ENCODE measurements around the gene NOXO1. TPM values are rescaled to one million over a fixed set of nuclear protein-coding genes. Genes with fewer than 3 reads are reported as not detected.

NOXO1 gene
- total and polyA plus RNA-seq, 2 experiments from 2014 or later, result 2.0 to 2.6 TPM

DNA sequence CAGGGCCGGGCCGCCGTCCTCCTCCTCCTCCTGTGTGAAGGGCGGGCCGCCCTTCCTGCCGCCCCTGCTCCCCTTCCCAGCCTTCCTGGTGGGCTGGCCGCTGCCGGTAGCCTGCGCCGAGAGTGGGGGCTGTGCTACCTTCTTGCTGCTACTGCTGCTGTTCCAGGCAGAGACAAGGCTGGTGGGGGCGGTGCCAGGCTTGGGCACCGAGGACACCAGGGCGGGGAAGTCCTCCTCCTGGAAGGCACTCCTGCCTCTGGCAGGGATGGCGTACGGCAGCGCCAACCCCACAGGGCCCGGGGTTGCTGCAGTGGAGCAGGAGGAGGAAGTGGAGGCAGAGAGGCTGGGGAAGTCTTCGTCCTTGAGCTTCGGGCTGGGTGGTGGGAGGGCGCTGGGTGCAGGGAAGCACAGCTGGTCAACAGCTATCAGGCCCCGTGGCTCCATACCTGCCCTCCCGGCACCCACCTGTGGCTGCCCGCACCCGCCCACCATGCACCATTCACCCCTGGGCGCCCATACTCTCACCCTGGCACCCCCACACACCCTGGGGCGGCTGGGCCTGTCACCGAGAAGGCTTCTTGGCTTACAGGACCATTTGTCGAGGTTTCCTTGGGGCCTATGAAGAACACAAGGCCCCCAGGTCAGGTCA, 18.7 kb upstream of the NOXO1 start:
- Histone ChIP-seq H3K36me3 (ENCODE audit: insufficient read depth) (no peaks in the 10 kb centered on the region; the same call in 1 of the 2 replicates), H3F3A (replicated peaks; ENCODE audit: low read depth) (peaks cover 24% of the 10 kb centered on the region; the same call in 1 of the 2 replicates), H3K27me3 (ENCODE audit: insufficient read depth) (no peaks in the 10 kb centered on the region), H2AFZ (no peak overlapping the region), H3K9me2 (ENCODE audit: insufficient read depth) (no peaks in the 10 kb centered on the region), H3K27ac (ENCODE audit: low read depth) (no peak overlapping the region), H3K4me1 (ENCODE audit: insufficient read depth) (peaks cover 8% of the 10 kb centered on the region; the same call in 1 of the 2 replicates), H3K4me2 (no peak overlapping the region), H3K4me3 (no peak overlapping the region), H4K20me1 (replicated peaks; ENCODE audit: insufficient read depth) (peaks cover 7% of the 10 kb centered on the region), H3K79me2 (replicated peaks; ENCODE audit: insufficient read depth) (peaks cover 6% of the 10 kb centered on the region; the same call in 1 of the 2 replicates)
- Mint-ChIP-seq H3K27ac (no peak overlapping the region), H3K9me3 (no peaks in the 10 kb centered on the region), H3K27me3 (ENCODE audit: insufficient read depth, low read depth, poor library complexity) (peaks cover 4% of the 10 kb centered on the region), H3K36me3 (ENCODE audit: low read depth) (peaks cover 31% of the 10 kb centered on the region), H3K4me3 (no peak overlapping the region), H3K4me1 (peaks cover 7% of the 10 kb centered on the region)
- TF ChIP-seq JUNB (IDR thresholded peaks at IDR 0.05; ENCODE audit: unreplicated experiment) (no peak), EZH2phosphoT487 (IDR thresholded peaks at IDR 0.05; ENCODE audit: unreplicated experiment) (no peak), ZNF114 (CRISPR knock-in tag; IDR thresholded peaks at IDR 0.05) (no peak), CREB1 (CRISPR knock-in tag; IDR thresholded peaks at IDR 0.05; ENCODE audit: low read depth) (no peak), POLR2AphosphoS5 (IDR thresholded peaks at IDR 0.05; ENCODE audit: low read depth) (no peak), STAT1 (IDR thresholded peaks at IDR 0.05; ENCODE audit: unreplicated experiment) (no peak), ZNF331 (CRISPR knock-in tag; IDR thresholded peaks at IDR 0.05; ENCODE audit: low read depth) (no peak), EZH2 (IDR thresholded peaks at IDR 0.05; ENCODE audit: low read depth, unreplicated experiment) (no peak), NANOG (IDR thresholded peaks at IDR 0.05; ENCODE audit: borderline replicate concordance) (no peak)
- TF ChIP-seq, protein P1, sequence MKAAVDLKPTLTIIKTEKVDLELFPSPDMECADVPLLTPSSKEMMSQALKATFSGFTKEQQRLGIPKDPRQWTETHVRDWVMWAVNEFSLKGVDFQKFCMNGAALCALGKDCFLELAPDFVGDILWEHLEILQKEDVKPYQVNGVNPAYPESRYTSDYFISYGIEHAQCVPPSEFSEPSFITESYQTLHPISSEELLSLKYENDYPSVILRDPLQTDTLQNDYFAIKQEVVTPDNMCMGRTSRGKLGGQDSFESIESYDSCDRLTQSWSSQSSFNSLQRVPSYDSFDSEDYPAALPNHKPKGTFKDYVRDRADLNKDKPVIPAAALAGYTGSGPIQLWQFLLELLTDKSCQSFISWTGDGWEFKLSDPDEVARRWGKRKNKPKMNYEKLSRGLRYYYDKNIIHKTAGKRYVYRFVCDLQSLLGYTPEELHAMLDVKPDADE (IDR thresholded peaks at IDR 0.05), result no peak
- TF ChIP-seq, protein P2, sequence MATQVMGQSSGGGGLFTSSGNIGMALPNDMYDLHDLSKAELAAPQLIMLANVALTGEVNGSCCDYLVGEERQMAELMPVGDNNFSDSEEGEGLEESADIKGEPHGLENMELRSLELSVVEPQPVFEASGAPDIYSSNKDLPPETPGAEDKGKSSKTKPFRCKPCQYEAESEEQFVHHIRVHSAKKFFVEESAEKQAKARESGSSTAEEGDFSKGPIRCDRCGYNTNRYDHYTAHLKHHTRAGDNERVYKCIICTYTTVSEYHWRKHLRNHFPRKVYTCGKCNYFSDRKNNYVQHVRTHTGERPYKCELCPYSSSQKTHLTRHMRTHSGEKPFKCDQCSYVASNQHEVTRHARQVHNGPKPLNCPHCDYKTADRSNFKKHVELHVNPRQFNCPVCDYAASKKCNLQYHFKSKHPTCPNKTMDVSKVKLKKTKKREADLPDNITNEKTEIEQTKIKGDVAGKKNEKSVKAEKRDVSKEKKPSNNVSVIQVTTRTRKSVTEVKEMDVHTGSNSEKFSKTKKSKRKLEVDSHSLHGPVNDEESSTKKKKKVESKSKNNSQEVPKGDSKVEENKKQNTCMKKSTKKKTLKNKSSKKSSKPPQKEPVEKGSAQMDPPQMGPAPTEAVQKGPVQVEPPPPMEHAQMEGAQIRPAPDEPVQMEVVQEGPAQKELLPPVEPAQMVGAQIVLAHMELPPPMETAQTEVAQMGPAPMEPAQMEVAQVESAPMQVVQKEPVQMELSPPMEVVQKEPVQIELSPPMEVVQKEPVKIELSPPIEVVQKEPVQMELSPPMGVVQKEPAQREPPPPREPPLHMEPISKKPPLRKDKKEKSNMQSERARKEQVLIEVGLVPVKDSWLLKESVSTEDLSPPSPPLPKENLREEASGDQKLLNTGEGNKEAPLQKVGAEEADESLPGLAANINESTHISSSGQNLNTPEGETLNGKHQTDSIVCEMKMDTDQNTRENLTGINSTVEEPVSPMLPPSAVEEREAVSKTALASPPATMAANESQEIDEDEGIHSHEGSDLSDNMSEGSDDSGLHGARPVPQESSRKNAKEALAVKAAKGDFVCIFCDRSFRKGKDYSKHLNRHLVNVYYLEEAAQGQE (IDR thresholded peaks at IDR 0.05; ENCODE audit: unreplicated experiment), result no peak
- TF ChIP-seq, protein P3, sequence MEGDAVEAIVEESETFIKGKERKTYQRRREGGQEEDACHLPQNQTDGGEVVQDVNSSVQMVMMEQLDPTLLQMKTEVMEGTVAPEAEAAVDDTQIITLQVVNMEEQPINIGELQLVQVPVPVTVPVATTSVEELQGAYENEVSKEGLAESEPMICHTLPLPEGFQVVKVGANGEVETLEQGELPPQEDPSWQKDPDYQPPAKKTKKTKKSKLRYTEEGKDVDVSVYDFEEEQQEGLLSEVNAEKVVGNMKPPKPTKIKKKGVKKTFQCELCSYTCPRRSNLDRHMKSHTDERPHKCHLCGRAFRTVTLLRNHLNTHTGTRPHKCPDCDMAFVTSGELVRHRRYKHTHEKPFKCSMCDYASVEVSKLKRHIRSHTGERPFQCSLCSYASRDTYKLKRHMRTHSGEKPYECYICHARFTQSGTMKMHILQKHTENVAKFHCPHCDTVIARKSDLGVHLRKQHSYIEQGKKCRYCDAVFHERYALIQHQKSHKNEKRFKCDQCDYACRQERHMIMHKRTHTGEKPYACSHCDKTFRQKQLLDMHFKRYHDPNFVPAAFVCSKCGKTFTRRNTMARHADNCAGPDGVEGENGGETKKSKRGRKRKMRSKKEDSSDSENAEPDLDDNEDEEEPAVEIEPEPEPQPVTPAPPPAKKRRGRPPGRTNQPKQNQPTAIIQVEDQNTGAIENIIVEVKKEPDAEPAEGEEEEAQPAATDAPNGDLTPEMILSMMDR (conservative IDR thresholded peaks at IDR 0.05; ENCODE audit: low read depth in 2 of 2), result no peak
- TF ChIP-seq, protein P4, sequence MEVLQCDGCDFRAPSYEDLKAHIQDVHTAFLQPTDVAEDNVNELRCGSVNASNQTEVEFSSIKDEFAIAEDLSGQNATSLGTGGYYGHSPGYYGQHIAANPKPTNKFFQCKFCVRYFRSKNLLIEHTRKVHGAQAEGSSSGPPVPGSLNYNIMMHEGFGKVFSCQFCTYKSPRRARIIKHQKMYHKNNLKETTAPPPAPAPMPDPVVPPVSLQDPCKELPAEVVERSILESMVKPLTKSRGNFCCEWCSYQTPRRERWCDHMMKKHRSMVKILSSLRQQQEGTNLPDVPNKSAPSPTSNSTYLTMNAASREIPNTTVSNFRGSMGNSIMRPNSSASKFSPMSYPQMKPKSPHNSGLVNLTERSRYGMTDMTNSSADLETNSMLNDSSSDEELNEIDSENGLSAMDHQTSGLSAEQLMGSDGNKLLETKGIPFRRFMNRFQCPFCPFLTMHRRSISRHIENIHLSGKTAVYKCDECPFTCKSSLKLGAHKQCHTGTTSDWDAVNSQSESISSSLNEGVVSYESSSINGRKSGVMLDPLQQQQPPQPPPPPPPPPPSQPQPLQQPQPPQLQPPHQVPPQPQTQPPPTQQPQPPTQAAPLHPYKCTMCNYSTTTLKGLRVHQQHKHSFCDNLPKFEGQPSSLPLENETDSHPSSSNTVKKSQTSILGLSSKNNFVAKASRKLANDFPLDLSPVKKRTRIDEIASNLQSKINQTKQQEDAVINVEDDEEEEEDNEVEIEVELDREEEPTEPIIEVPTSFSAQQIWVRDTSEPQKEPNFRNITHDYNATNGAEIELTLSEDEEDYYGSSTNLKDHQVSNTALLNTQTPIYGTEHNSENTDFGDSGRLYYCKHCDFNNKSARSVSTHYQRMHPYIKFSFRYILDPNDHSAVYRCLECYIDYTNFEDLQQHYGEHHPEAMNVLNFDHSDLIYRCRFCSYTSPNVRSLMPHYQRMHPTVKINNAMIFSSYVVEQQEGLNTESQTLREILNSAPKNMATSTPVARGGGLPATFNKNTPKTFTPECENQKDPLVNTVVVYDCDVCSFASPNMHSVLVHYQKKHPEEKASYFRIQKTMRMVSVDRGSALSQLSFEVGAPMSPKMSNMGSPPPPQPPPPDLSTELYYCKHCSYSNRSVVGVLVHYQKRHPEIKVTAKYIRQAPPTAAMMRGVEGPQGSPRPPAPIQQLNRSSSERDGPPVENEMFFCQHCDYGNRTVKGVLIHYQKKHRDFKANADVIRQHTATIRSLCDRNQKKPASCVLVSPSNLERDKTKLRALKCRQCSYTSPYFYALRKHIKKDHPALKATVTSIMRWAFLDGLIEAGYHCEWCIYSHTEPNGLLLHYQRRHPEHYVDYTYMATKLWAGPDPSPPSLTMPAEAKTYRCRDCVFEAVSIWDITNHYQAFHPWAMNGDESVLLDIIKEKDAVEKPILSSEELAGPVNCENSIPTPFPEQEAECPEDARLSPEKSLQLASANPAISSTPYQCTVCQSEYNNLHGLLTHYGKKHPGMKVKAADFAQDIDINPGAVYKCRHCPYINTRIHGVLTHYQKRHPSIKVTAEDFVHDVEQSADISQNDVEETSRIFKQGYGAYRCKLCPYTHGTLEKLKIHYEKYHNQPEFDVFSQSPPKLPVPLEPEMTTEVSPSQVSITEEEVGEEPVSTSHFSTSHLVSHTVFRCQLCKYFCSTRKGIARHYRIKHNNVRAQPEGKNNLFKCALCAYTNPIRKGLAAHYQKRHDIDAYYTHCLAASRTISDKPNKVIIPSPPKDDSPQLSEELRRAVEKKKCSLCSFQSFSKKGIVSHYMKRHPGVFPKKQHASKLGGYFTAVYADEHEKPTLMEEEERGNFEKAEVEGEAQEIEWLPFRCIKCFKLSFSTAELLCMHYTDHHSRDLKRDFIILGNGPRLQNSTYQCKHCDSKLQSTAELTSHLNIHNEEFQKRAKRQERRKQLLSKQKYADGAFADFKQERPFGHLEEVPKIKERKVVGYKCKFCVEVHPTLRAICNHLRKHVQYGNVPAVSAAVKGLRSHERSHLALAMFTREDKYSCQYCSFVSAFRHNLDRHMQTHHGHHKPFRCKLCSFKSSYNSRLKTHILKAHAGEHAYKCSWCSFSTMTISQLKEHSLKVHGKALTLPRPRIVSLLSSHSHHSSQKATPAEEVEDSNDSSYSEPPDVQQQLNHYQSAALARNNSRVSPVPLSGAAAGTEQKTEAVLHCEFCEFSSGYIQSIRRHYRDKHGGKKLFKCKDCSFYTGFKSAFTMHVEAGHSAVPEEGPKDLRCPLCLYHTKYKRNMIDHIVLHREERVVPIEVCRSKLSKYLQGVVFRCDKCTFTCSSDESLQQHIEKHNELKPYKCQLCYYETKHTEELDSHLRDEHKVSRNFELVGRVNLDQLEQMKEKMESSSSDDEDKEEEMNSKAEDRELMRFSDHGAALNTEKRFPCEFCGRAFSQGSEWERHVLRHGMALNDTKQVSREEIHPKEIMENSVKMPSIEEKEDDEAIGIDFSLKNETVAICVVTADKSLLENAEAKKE (CRISPR knock-in tag; IDR thresholded peaks at IDR 0.05), result no peak
- ATAC-seq (no peak), DNase-seq (ENCODE audit: low spot score) (no peak)

All from GM23338 (cell line).